ENCODE results near the gene CCDC142. TPM values are rescaled to one million over a fixed set of nuclear protein-coding genes. Genes with fewer than 3 reads are reported as not detected.

CCDC142 gene
- total and polyA plus RNA-seq, 9 of the 15 experiments (the other 6 are each of a cell fraction or from before 2014, with no cell fraction given) = 0.55 to 11.7 (median 7.2) TPM

- TF ChIP-seq ZNF778 (CRISPR knock-in tag; IDR thresholded peaks at IDR 0.05) (no peak), ZNF830 (CRISPR knock-in tag; IDR thresholded peaks at IDR 0.05) (no peak), BACH1 (tag; IDR thresholded peaks at IDR 0.05) (no peak), TCF7 (IDR thresholded peaks at IDR 0.05; ENCODE audit: borderline replicate concordance) (no peak), ZNF445 (CRISPR knock-in tag; IDR thresholded peaks at IDR 0.05; ENCODE audit: low read depth) (no peak), PHF20 (IDR thresholded peaks at IDR 0.05; ENCODE audit: partially characterized antibody) (peak; percentile 72), ZNF318 (IDR thresholded peaks at IDR 0.05; ENCODE audit: borderline replicate concordance in 1 of 2, low read depth in 1 of 2) (no peak), PTRF (tag; IDR thresholded peaks at IDR 0.05) (no peak), SNRNP70 (optimal IDR thresholded peaks at IDR 0.05; ENCODE audit: low read depth, low read length) (no peak), ZNF324 (CRISPR knock-in tag; IDR thresholded peaks at IDR 0.05) (no peak), ARID2 (IDR thresholded peaks at IDR 0.05) (no peak), ZNF444 (CRISPR knock-in tag; IDR thresholded peaks at IDR 0.05) (no peak), RERE (CRISPR knock-in tag; IDR thresholded peaks at IDR 0.05; ENCODE audit: borderline replicate concordance) (no peak)
Observed at GRCh38 chr2:74507145-74507925, 24.5 kb upstream of the CCDC142 start, which contains the start of gene PCGF1 (continued).

All from K562 (cell line).